Activated CD8-positive, alpha-beta memory T cell treated with anti-CD3 and anti-CD28 coated beads, Interleukin-2, amount 50 U/mL, for 48 hours (primary cell): ENCODE data around the gene TMC5.
"Not testable (repeated sequence)": the region's sequence is repeated elsewhere in the genome, so short reads cannot be mapped to it uniquely, and the experiment has no call there.

ENCODE experiments used
- DNase-seq: peaks from one replicate; pipeline ENCODE4 v3.0.0-alpha.2; 2020

Gene TMC5

DNA sequence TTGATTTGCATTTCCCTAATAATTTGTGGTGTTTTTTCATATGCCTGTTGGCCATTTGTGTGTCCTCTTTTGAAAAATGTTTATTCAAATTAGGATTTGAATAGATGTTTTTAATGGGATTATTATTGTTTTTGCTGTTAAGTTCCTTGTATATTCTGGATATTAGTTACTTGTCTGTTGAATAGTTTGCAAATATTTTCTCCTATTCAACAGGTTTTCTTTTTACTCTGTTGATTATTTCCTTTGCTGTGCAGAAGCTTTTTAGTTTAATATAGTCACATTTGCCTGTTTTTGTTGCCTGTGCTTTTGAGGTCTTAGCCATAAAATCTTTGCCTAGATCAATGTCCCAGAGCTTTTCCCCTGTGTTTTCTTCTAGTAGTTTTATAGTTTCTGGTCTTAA, 94.6 kb downstream of the TMC5 start:
- no peak for DNase-seq

DNA sequence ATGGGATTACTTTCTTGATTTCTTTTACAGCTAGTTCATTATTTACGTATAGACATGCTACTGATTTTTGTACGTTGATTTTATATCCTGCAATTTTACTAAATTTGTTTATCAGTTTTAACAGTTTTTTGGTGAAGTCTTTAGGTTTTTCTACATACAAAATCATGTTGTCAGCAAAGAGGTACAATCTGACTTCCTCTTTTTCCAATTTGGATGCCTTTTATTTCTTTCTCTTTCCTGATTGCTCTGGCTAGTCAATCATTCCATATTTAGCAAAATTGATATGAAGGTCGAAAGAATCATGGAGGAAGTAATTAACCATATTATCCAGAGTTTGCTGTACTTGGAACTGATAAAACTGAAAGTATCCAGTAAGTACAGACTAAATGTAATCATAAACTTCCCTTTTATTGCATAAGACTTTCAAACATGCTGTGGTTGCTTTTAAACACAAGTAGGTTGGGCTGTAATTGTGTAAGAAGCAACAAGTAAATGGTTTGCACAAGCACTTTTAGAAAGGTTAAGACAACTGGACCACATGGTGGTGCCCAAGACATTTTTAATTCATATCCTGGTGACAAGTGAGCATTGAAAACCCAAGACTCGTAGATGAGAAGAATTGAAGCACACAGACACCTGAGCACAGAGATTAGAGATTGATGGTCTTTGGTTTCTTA, 95.8 kb downstream of the TMC5 start:
- no peak for DNase-seq

DNA sequence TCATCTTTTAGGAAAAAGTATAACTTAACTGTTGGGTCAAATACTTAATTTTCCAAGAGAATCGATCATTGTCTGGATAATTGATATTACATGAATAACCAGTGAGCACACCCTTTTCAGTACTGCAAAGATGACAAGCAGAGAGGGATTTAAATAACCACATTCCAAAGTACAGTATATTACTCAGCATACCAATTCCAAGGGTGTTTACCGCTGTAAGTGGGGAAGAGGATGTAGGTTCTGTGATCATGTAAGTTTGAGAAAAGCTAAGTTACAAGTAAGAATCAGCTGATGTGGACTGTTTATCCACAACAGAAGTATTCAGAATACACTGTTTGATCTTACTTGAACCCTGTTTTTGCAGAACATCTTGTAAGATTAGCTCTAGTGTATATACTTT, 98.1 kb downstream of the TMC5 start:
- DNase-seq, result no peak

DNA sequence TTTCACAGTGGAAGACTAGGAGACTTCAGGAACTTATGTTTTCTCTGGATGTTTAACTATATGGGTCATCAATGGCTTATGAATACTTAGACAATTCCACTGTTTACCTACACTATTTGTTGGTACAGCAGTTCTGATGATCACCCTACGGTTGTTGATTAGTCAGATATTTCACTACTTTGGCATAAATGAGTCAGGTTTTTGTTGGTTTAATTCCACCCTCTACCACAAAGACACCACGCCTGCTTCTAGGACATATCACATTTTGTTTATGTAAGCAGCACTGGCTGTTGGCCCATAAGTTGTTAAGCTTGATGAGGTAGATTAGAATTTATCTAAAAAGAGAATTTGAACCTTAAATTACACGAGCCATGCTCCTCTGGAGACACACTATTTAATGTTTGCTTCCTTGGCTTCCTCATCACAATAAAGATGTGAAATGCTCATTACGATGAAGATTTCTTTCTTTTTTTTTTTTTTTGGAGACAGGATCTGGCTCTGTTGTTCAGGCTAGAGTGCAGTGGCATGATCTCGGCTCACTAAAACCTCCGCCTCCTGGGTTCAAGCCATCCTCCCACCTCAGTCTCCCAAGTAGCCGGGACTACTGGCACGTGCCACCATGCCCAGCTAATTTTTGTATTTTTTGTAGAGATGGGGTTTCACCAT, 99.9 kb downstream of the TMC5 start:
- no peak for DNase-seq

DNA sequence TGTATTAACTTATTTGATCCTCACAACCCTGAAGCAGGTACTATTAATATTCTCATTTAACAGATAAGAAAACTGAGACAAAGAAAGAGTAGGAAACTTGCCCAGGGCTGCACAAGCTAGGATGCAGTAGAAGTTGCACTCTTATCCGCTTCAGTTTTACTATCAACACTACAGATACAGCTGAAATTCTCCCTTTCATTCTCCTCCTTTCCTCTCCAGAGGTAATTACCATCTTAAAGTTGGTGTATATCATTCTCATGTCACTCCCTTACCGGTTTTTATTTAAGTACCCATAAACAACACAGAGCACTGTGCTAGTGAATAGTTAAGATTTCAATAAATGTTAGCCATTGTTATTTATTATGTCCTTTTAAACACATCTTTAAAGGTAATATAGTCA, 100.7 kb downstream of the TMC5 start:
- no peak for DNase-seq

DNA sequence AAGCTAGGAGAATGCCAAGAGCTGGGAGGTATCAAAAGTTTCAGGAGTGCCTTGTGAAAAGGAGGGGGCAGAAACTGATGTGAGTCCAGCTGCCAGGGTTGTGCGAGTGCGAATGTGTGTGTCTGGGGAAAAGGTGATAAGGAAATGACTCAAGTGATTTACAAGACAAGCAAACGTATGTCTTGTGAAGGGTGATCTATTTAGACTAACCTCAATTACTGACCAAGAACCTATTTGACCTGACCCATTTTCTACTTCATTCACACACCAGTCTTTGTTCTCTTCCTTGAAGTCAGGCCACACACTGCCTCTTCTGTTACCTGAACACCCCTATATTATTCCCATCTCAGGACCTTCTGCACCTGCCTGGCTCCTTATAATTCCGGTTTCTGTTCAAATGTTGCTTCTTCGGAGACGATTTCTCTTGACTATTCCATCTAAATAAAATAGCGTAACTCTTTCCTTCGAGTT, 103.2 kb downstream of the TMC5 start:
- DNase-seq, result no peak

DNA sequence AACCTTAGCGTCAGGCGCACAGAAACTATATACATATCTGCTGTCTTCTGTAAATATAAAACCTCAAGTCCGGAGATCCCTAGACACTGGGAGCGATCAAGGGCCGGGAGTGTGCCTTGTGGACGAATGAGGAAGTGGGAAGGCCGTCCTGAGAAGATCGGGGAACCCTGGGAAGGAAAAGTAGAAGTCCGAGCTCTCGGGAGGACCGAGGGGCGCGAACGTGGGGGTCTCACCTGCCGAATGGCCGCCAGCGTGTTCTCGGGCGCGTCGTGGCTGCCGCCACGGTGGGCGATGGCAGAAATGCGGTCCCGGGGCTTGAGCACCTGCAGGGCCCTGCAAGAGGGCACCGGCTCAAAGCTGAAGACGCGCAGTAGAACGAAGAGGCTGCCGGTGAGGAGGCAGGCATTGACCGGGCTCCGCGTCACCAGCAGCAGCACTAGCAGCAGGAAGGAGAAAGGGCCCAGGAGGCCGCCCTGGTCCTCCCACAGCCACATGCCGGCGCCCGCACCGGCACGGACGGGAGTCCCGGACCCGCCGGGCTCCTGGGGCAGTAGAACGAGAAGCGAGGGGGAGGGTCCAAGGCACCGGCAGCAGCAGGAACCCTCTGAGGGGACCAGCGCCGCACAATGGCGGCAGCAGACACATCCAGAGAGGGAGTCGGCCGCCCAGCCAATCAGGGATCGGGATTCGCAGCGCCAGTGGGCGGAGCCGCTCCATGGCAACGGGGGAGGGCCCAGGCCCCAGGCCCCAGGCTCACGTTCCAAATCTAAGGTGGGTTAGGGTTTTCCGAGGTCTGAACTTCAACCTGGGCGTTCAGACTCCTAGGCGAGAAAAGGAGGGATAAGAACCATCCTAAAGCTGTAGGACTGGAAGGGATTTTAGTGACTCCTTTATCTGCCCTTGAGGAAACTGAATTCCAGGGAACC, 104.1 kb downstream of the TMC5 start, which contains the start of gene GDE1:
Gene GDE1 (minus strand): TSS at position 628 of the 926 bp plus-strand sequence. CDS start 134 bp downstream, at position 494.
- peak; percentile 97 for DNase-seq

DNA sequence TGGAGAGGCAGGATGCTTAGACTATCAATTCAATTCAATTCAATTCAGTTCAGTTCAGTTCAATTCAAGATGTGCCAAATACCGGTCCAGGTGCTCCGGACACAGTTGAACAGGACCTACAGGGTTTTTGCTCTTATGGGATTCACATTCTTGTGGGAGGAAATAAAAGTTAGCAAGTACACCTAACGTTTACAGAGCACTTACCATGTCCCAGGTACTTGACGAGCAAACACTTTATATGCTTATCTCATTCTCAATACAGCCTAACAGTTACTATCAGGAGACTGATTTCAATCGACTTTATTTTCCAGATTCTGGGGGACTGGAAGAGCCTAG, 104.7 kb downstream of the TMC5 start:
- DNase-seq, result no peak

DNA sequence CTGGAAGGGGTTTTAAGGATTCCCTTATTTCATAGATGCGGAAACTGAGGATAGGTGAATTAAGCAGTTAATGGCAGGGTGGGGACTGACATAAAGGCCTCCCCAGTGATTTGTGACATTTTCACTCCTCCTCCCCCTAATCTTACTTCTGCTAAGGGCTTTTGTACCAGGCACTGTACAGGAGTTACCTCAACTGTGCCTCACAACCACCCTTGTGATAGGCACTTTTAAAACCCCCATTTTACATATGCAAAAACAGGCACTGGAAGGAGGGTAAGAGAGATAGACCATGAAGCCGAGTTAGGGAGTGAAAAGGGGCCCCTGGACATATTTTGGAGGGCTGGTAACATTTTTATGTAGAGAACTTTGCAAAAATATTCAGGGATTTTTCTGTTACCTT, 105.1 kb downstream of the TMC5 start:
- no peak for DNase-seq

DNA sequence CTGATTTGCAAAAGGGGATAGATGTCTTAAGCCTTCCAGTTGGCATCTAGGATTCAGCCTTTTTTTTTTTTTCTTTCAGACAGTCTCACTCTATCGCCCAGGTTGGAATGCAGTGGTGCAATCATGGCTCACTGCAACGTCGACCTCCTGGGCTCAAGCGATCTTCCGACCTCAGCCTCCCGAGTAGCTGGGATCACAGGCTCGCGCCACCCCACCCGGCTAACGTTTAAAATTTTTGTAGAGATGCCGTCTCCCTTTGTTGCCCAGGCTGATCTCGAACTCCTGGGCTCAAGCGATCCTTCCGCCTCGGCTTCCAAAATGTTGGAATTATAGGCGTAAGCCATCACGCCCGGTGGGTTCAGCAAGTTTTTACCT, 105.5 kb downstream of the TMC5 start:
- no peak for DNase-seq

DNA sequence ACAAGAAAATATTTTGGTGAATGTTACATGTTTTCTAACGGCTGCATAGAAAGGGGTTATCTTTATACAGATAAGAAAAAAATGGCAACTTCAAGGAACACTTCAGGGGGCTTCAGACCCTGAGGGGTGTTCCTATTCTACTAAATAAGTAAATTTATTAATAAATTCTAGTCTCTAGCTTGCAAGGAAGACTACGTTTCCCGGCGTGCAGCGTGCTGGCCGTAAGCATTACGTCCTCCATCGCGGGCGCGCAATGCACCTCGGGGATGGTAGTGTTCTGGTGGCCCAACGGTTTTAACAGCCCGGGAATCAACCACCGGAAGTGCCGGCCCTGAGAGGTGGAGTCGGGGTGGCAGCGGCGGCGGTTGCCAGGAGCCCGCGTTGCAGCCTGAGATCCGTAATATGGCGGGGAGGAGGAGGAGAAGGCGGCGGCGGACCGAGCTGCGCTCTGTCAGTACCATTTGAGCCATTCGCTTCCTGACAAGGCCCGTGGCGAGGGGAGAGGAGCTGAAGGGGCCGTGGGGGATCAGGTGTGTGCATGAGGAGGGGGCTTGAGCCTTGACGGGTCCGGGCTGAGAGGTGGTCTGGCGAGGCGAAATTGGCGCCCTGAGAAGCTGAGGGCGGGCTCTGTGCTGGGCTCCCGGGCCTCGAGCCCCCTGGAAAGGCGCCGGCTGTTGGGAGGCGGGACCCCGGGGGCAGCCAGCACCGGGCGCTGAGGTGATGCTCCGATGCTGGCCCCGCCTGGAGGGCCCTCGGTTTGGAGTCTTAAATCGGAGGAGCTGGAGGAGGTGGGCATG, 106.1 kb downstream of the TMC5 start, which contains the start of gene CCP110:
Gene CCP110 (plus strand): TSS at position 384 of the 797 bp plus-strand sequence. CDS start 3,940 bp downstream, outside the sequence.
- peak; percentile 94 for DNase-seq

DNA sequence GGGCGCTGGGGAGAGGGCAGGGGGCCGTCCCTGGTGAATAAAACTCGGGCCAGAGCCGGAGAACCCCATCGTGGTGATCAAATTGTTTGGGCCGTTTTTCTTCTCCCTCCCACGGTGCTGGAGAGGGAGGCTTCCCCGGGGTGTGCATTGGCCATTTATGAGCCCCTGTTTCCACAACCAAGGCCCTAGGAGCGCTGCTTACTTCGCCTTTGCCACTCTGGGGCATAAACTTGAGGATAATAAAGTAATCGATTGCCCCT, 106.6 kb downstream of the TMC5 start:
- DNase-seq, result no peak

DNA sequence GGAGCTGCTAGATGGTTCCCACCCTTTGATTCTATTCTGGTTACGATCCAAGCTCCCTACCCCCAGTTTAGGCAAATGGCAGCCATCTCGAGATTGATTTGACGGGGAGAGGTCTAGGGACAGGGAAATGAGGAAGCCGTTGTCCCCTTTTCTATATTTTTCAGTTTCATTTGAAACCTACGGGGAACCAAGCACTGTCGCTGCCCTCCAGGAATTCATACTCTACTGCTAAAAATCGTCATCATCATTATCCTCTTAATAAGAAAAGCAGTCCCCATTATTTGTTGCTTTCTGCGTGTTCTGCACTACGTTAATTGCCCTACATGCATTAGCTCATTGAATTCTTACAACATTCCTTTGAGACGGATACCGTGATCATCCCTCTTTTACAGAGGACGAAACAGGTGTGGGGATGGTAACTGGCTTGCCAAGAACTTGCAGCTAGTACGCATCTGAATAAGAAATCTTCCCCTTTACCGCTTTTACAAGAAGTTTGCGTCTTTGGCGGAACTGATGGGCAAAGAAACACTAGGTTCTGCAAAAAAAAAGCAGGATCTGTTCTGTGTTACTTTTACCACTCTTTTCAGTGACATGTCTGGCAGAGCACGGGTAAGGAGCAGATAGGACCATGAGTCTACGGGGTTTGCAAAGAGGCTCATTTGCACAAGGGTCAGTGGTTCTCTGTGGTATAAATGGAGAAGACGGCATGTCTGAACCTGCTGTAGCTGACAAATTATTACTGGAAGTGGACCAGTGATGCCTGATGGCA, 107.1 kb downstream of the TMC5 start:
- DNase-seq, result no peak

DNA sequence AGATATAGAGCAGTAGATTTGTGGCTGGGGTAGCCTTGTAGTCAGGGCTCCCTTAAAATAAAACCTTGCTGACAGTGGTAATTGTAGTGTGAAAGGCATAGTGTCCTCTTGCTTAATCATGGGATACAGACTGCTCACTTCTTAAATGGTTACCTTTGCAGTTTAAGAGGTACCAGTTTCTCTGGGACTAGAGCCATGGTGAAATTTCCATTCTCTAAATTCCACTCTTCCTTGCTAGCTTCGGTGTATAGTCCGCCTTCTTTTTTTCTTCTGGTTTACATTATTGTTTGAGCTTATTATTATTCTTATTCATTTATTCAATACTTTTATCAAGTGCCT, 107.7 kb downstream of the TMC5 start:
- DNase-seq, result no peak

DNA sequence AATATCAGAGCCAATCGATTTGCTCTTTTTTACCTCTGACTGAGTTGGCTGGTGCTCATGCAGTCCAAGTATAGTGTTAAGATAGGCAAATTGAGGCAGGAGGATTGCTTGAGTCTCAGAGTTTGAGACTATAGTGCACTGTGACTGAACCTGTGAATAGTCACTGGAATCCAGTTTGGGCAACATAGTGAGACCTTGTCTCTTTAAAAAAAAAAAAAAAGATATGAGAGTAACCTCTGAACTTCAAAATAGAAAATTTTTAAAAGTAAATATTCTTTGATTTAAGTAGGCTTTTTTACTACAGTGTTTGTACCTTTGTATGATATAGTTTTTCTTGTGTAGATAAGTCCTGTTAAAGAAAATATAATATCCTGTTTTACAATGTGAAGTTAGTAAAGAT, 109.5 kb downstream of the TMC5 start:
- no peak for DNase-seq

DNA sequence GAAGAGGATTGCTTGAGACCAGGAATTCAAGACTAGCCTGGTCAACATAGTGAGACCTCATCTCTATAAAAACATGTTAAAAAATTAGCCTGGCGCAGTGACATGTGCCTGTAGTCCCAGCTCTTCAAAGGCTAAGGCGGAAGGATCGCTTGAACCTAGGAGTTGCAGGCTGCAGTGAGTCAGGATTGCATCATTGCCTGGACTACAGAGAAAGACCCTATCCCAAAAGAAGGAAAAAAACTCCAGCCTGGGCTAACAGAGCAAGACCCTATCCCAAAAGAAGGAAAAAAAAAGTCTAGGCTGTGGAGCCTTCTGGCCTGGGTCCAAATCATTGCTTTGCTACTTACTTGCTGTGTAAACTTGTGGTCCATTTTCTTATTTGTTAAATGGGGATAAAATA, 111.0 kb downstream of the TMC5 start:
- DNase-seq, result no peak

DNA sequence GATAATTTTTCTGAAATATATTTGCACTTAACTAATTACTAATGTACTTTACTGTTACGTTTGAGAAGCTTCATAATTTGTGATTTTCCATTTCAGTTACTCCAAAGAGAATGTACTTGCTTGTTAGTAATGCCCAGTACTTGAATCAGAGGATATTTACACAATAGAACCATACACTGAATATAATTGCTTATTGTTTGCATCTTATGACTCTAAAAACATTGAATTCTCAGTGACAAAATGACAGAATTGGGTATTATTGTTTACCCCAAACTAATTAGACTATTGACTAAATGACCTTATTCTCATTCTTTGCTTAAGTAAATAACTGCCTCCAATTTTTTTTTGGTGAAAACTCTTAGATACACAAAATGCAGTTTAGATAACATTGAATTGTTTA, 114.9 kb downstream of the TMC5 start:
- no peak for DNase-seq

DNA sequence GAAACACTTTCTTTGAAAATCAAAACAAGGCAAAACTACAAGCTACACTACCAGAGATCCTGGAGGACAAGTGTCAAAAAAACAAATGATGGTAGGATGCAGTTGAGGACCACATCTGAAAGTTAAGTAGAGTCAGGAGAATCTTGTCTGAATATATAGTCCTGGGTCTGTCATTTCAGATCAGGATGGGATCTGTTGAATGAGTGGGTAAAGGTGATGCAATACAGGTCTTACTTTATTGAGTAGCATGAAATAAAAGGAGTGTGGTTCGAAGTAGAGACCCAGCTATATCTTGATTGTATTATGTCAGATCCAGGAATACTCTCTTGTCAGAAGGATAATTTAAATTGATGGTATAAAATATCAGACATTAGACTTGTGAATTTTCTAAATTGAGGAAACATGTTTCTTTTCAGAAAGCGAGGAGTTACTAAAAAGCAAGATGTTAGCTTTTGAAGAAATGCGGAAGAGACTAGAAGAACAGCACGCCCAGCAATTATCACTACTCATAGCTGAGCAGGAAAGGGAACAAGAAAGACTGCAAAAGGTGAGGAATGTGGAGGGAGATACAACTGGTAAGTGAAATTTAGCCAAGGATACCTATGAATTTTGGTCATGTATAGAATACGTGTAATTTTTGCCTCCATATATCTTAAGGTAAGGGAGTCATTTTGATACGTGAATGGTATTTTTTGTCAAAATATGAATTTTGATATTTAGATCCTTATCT, 122.7 kb downstream of the TMC5 start:
- DNase-seq, result no peak

DNA sequence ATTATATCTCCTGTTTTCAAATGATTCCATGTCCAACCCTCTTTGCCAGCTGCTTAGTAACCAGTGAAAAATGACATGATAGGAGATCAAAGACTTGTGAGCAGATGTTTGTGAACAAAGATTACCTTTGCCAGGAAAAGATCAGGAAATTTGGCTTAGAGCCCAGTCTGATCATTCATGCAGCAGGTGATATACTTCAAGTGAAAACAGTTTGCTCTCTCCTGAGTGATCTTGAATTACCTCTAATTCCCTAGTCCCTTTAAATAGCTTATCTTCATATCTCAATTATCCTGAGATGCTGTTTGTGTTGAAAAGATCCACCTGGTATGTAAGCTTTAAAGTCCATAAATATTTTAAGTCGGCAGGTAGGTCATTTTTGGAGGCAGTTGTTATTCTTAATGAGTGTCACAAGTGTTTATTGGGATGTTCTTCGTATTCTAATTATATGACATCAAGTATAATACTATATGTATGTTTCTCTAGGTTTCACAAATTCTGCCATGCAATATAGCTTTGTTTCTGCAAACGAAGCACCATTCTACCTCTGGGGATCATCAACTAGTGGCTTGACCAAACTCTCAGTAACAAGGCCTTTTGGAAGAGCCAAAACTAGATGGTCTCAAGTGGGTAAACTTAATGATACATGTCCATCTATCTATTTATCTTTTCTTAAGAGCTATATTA, 124.6 kb downstream of the TMC5 start:
- no peak for DNase-seq

DNA sequence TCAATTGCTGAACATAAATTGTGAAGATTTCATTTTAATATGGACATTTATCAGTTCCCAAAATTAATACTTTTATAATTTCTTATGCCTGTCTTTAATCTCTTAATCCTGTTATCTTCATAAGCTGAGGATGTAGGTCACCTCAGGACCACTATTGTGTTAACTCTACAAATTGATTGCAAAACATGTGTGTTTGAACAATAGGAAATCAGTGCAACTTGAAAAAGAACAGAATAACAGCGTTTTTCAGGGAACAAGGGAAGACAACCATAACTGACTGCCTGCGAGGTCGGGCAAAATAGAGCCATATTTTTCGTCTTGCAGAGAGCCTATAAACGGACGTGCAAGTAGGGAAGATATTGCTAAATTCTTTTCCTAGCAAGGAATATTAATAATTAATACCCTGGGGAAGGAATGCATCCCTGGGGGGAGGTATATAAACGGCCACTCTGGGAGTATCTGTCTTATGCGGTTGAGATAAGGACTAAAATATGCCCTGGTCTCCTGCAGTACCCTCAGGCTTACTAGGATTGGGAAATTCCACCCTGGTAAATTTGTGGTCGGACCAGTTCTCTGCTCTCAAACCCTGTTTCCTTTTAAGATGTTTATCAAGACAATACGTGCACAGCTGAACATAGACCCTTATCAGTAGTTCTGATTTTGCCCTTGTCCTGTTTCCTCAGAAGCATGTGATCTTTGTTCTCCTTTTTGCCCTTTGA, 125.8 kb downstream of the TMC5 start:
- DNase-seq, result not testable (repeated sequence)
